Panc1 (cell line): Measurements from ENCODE around the gene PPP1R14B. TPM values are rescaled to one million over a fixed set of nuclear protein-coding genes. Genes with fewer than 3 reads are reported as not detected.

Source experiments
- ATAC-seq: fragments of 200-7000 bp; cut with Tn5 transposase; 2 replicates; pipeline ENCODE4 v1.9.1; 2020; ENCODE audit warnings: mild to moderate bottlenecking, moderate library complexity
- BruUV-seq: library from RNA; stranded (reverse); fragments of 400-500 nt; replicated peaks from 2 replicates; lab custom pipeline; 2021; lab: Mats Ljungman, UMichigan
- CTCF ChIA-PET: fragments of 300-600 bp; sonication (Branson Sonifier 250); formaldehyde crosslinking; loops from one replicate; lab custom pipeline; 2022; ENCODE audit warnings: antibody characterized with exemption; lab: Charles Lee
- POLR2A ChIA-PET: fragments of 300-600 bp; sonication (Branson Sonifier 250); formaldehyde crosslinking; loops from one replicate; lab custom pipeline; 2022; ENCODE audit warnings: antibody characterized with exemption; lab: Charles Lee
- DNase-seq: peaks from one replicate; pipeline ENCODE4 v3.0.0-alpha.2; 2010; ENCODE audit warnings: low read depth, low spot score
- H3K27ac ChIP-seq: 2 replicates; pipeline ENCODE4 v1.5.1; 2011; ENCODE audit warnings: mild to moderate bottlenecking, low read length, inconsistent platforms
- H3K27me3 ChIP-seq: fragments of 200-500 bp; sonication (Bioruptor generic); 2 replicates; pipeline ENCODE4 v1.6.0; 2014; ENCODE audit warnings: low read length, inconsistent platforms; ENCODE audit not compliant: control insufficient read depth, insufficient read depth
- H3K36me3 ChIP-seq: fragments of 200-500 bp; sonication (Bioruptor generic); 2 replicates; pipeline ENCODE4 v1.5.1; 2014; ENCODE audit warnings: inconsistent platforms, mild to moderate bottlenecking, low read length, moderate library complexity; ENCODE audit not compliant: control insufficient read depth, insufficient read depth
- H3K4me1 ChIP-seq: 2 replicates; pipeline ENCODE4 v1.5.1; 2011; ENCODE audit warnings: inconsistent platforms, mild to moderate bottlenecking, low read length, moderate library complexity; ENCODE audit not compliant: control insufficient read depth, insufficient read depth
- H3K4me3 ChIP-seq, 2 experiments: 2 replicates each; pipeline ENCODE4 v1.5.1; 2011 to 2012; ENCODE audit warnings: low read depth in 2 of 2, low read length in 2 of 2, mild to moderate bottlenecking in 2 of 2, inconsistent platforms in 1 of 2, moderate library complexity in 1 of 2
- H3K9me3 ChIP-seq: fragments of 200-500 bp; sonication (Bioruptor generic); 2 replicates; pipeline ENCODE4 v1.5.1; 2014; ENCODE audit warnings: low read depth, mild to moderate bottlenecking, inconsistent platforms, low read length, moderate library complexity; ENCODE audit not compliant: control insufficient read depth, insufficient read depth
- CTCF ChIP-seq: fragments of 450-650 bp; IDR thresholded peaks from 2 replicates; pipeline ENCODE4 v1.5.1; 2017; ENCODE audit warnings: mild to moderate bottlenecking
- POLR2AphosphoS5 ChIP-seq: IDR thresholded peaks from 2 replicates; pipeline ENCODE4 v1.6.1; 2012; ENCODE audit warnings: mild to moderate bottlenecking, low read depth, low read length, moderate library complexity
- SIN3A ChIP-seq: IDR thresholded peaks from 2 replicates; pipeline ENCODE4 v1.6.1; 2012; ENCODE audit warnings: low read depth, mild to moderate bottlenecking, low read length, moderate library complexity, borderline replicate concordance; ENCODE audit not compliant: insufficient read depth
- TCF7L2 ChIP-seq: IDR thresholded peaks from 2 replicates; pipeline ENCODE4 v1.6.1; 2011; ENCODE audit warnings: mild to moderate bottlenecking, low read depth, low read length, inconsistent platforms
- in situ Hi-C: cut with HindIII; loops from 2 replicates; pipeline ENCODE4 v1.10.0; 2016; ENCODE audit warnings: low sequenced_read_pairs, low pct_unique_long_range_greater_than_20kb
- intact Hi-C: fragments of 100-400 bp; cut with micrococcal nuclease; formaldehyde crosslinking; loops from one replicate; pipeline ENCODE4 v1.10.0; 2022; ENCODE audit not compliant: unreplicated experiment
- total RNA-seq: library from RNA; stranded (reverse); gene quantifications from one replicate; pipeline ENCODE4 v1.2.1, GENCODE V29; 2021; ENCODE audit not compliant: unreplicated experiment
- TF ChIP-seq, protein P1 (sequence below), 2 experiments: IDR thresholded peaks; 2 replicates each; pipeline ENCODE4 v1.6.1; 2011 to 2012; ENCODE audit warnings: low read depth in 2 of 2, control low read depth in 1 of 2, low read length in 1 of 2, mild to moderate bottlenecking in 1 of 2, moderate library complexity in 1 of 2; ENCODE audit not compliant: insufficient read depth in 1 of 2

PPP1R14B gene
- total RNA-seq, 1 experiment from 2014 or later = 261 TPM

- intact Hi-C loops = loop anchor here (10.0 kb wide), 1 partner anchor 59 kb away; the partner anchor contains the start of genes CATSPERZ and ESRRA
- in situ Hi-C loops = no loop called here
- peak overlapping the region; percentile 85 to 95 for H3K4me3 ChIP-seq
- ATAC-seq = no peak
- no peaks in the 10 kb centered on the region for H3K27me3 ChIP-seq
- ChIA-PET CTCF (interaction anchor here (1.2 kb wide), 1 partner anchor 72 kb away, joined by 3 read pairs; the partner anchor contains the start of genes PRDX5 and TRMT112), POLR2A (interaction anchor here (0.6 kb wide), 1 partner anchor 61 kb away, joined by 3 read pairs; no protein-coding TSS in a partner anchor)
- peak overlapping the region; percentile 95 for H3K27ac ChIP-seq
- peaks cover 51% of the 10 kb centered on the region for H3K4me1 ChIP-seq
- H3K9me3 ChIP-seq = no peaks in the 10 kb centered on the region
- DNase-seq = no peak
- TF ChIP-seq, protein P1, sequence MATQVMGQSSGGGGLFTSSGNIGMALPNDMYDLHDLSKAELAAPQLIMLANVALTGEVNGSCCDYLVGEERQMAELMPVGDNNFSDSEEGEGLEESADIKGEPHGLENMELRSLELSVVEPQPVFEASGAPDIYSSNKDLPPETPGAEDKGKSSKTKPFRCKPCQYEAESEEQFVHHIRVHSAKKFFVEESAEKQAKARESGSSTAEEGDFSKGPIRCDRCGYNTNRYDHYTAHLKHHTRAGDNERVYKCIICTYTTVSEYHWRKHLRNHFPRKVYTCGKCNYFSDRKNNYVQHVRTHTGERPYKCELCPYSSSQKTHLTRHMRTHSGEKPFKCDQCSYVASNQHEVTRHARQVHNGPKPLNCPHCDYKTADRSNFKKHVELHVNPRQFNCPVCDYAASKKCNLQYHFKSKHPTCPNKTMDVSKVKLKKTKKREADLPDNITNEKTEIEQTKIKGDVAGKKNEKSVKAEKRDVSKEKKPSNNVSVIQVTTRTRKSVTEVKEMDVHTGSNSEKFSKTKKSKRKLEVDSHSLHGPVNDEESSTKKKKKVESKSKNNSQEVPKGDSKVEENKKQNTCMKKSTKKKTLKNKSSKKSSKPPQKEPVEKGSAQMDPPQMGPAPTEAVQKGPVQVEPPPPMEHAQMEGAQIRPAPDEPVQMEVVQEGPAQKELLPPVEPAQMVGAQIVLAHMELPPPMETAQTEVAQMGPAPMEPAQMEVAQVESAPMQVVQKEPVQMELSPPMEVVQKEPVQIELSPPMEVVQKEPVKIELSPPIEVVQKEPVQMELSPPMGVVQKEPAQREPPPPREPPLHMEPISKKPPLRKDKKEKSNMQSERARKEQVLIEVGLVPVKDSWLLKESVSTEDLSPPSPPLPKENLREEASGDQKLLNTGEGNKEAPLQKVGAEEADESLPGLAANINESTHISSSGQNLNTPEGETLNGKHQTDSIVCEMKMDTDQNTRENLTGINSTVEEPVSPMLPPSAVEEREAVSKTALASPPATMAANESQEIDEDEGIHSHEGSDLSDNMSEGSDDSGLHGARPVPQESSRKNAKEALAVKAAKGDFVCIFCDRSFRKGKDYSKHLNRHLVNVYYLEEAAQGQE (IDR thresholded peaks at IDR 0.05; ENCODE audit: insufficient read depth in 1 of 2, low read depth in 2 of 2, low read length in 1 of 2) = no peak
- TF ChIP-seq SIN3A = no peak
- TF ChIP-seq POLR2AphosphoS5 = no peak; the same call in none of the 2 replicates
- no peak for TF ChIP-seq CTCF
- no peak for TF ChIP-seq TCF7L2
- BruUV-seq = no TSS peak
- peaks cover 3% of the 10 kb centered on the region; the same call in 1 of the 2 replicates for H3K36me3 ChIP-seq
Measured at GRCh38 chr11:64245401-64245796, 1.3 kb downstream of the PPP1R14B start.

- Histone ChIP-seq H3K27me3 (no peaks in the 10 kb centered on the region), H3K4me1 (peaks cover 51% of the 10 kb centered on the region), H3K4me3 (peak overlapping the region; percentile 85 to 95), H3K9me3 (no peaks in the 10 kb centered on the region), H3K27ac (peak overlapping the region; percentile 95), H3K36me3 (peaks cover 3% of the 10 kb centered on the region; the same call in 1 of the 2 replicates)
- ATAC-seq = no peak
- CTCF ChIA-PET = no interaction called here
- in situ Hi-C loops = no loop called here
- no peak for TF ChIP-seq CTCF
- TF ChIP-seq SIN3A = no peak
- TF ChIP-seq TCF7L2 = no peak
- no peak for TF ChIP-seq POLR2AphosphoS5
- TF ChIP-seq, protein P1 (IDR thresholded peaks at IDR 0.05; ENCODE audit: insufficient read depth in 1 of 2, low read depth in 2 of 2, low read length in 1 of 2) = no peak
- no peak for DNase-seq
- POLR2A ChIA-PET = interaction anchor here (0.6 kb wide), 1 partner anchor 61 kb away, joined by 3 read pairs; no protein-coding TSS in a partner anchor
- BruUV-seq = no TSS peak
- intact Hi-C loops = loop anchor here (10.0 kb wide), 1 partner anchor 60 kb away; the partner anchor contains the start of genes CATSPERZ and ESRRA
Measured at GRCh38 chr11:64244966-64245365, 1.8 kb downstream of the PPP1R14B start.
